SU-DHL-6 (cell line): ENCODE results near the gene PRR14.

Experiments used
- CTCF ChIP-seq: fragments of 200-600 bp; sonication (generic); IDR thresholded peaks from one replicate; pipeline ENCODE4 v1.5.1; 2017; ENCODE audit warnings: antibody characterized with exemption, mild to moderate bottlenecking, low read length, moderate library complexity; ENCODE audit not compliant: insufficient read depth, poor library complexity, severe bottlenecking
- EZH2phosphoT487 ChIP-seq: fragments of 200-600 bp; sonication (generic), shearing (Covaris generic); conservative IDR thresholded peaks from 2 replicates; pipeline ENCODE4 v1.6.1; 2018; ENCODE audit warnings: mild to moderate bottlenecking, antibody characterized with exemption, low read length, moderate library complexity, mixed read lengths

DNA sequence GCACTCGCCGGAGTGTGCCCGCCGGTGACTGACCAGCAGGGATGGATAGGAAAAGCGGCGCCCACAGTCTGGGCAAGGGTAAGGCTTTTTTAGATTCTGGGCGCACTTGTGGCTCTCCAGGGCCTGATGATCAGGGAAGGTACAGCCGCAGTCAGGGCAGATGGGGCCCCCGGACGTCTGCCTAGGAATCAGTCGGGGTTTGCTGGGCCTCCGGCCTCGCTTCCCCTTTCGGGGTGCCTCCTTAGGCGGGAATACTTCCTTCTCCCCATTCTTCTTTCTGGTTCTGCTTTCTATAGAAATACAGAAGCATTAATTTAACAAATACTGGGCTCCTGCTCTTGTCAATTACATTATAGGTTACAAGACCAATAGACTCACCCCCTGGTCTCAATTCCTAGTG is 45.6 kb upstream of the PRR14 start:
- TF ChIP-seq CTCF (no peak), EZH2phosphoT487 (no peak)
